Stimulated activated naive CD8-positive, alpha-beta T cell treated with anti-CD3 and anti-CD28 coated beads, Interleukin-15, amount 100 ng/mL, for 72 hours (primary cell): ENCODE data around the gene CATSPER4.
"Not testable (repeated sequence)": the region's sequence is repeated elsewhere in the genome, so short reads cannot be mapped to it uniquely, and the experiment has no call there.

Experiments
- ATAC-seq: fragments of 150-1000 bp; cut with Tn5 transposase; 2 replicates; pipeline ENCODE4 v1.10.0; 2021; ENCODE audit warnings: mild to moderate bottlenecking, moderate library complexity
- DNase-seq, 2 donors: peaks; one replicate each; pipeline ENCODE4 v3.0.0; 2021 to 2022
- H3K27ac Mint-ChIP-seq, 2 donors: one replicate each; pipeline ENCODE4 v1.8.0; 2022; ENCODE audit warnings: mild to moderate bottlenecking in 2 of 2, mixed read lengths in 2 of 2, moderate library complexity in 2 of 2
- H3K27me3 Mint-ChIP-seq: one replicate; pipeline ENCODE4 v1.8.0; 2022; ENCODE audit warnings: mixed read lengths
- H3K4me1 Mint-ChIP-seq: one replicate; pipeline ENCODE4 v1.8.0; 2022; ENCODE audit warnings: mild to moderate bottlenecking, mixed read lengths
- H3K4me3 Mint-ChIP-seq, 2 donors: one replicate each; pipeline ENCODE4 v1.8.0; 2022; ENCODE audit warnings: mild to moderate bottlenecking in 2 of 2, mixed read lengths in 2 of 2, moderate library complexity in 1 of 2
- H3K9me3 Mint-ChIP-seq, 2 donors: one replicate each; pipeline ENCODE4 v1.8.0; 2022; ENCODE audit warnings: mixed read lengths in 2 of 2

The CATSPER4 gene

DNA sequence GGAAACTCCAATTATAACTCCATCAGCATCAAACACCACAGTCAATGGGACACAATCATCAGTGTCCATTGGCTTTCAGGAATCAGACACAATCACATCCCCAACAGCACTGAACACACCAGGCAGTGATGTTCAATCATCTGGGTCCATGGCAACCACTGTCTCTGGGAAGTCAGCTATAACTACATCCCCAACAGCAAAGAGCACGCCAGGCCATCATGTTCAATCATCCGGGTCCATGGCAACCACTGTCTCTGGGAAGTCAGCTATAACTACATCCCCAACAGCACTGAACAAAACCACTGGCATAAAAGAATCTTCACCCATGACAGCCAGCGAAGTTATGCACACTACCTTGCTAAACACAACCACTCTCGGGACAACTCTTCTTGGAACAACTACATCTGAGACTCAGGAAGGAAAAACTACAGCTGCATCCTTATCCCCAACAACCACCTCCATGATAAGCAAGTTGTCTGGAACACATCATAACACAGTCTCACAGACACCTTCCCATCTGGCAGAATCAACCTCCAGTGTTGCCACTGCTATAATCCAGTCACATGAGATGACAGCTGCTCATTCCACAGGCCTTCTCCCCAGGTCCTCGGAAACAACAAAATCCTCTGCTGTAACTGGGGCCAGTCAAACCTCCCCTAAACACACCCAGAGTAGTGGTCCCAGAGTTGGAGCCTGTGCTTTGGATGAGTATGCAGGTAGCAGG, 19.9 kb downstream of the CATSPER4 start:
- H3K4me1 Mint-ChIP-seq = no peaks in the 10 kb centered on the region
- H3K9me3 Mint-ChIP-seq = no peaks in the 10 kb centered on the region
- no peak overlapping the region for H3K4me3 Mint-ChIP-seq
- no peaks in the 10 kb centered on the region for H3K27me3 Mint-ChIP-seq
- ATAC-seq (no peak), DNase-seq (no peak)
- H3K27ac Mint-ChIP-seq = no peak overlapping the region

DNA sequence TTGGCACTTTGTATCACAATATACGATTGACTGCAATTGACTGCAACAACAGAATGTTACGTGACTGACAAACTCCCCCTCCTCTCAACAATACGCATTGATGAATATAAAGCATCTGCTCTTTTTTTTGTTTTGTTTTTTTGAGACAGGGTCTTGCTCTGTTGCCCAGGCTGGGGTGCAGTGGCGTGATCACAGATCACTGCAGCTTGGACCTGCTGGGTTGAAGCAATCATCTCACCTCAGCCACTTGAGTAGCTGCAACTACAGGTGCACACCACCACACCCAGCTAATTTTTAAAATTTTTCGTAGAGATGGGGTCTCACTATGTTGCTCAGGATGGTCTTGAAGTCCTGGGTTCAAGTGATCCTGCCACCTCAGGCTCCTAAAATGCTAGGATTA, 22.3 kb downstream of the CATSPER4 start:
- H3K27me3 Mint-ChIP-seq = no peaks in the 10 kb centered on the region
- ATAC-seq (no peak), DNase-seq (no peak)
- no peaks in the 10 kb centered on the region for H3K4me1 Mint-ChIP-seq
- no peak overlapping the region for H3K27ac Mint-ChIP-seq
- no peaks in the 10 kb centered on the region for H3K9me3 Mint-ChIP-seq
- no peak overlapping the region for H3K4me3 Mint-ChIP-seq

DNA sequence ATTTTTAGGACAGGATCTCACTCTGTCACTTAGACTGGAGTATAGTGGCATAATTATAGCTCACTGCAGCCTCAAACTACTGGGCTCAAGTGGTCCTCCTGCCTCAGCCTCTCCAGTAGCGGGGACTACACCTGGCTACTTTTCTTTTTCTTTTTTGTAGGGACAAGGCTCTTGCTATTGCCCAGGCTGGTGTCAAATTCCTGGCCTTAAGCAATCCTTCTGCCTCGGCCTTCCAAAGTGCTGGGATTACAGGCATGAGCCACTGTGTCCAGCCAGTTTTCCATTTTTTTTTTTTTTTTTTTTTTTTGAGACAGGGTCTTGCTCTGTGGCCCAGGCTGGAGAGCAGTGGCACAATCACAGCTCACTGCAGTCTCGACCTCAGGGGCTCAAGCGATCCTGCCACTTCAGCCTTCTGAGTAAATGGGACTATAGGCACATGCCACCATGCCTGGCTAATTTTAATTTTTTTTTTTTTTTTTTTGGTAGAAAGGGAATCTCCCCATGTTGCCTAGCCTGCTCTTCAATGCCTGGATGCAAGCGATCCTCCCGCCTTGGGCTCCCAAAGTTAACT, 23.0 kb downstream of the CATSPER4 start:
- Mint-ChIP-seq H3K4me1 (no peaks in the 10 kb centered on the region), H3K9me3 (no peaks in the 10 kb centered on the region), H3K27ac (no peak overlapping the region), H3K27me3 (no peaks in the 10 kb centered on the region), H3K4me3 (no peak overlapping the region)
- DNase-seq (no peak), ATAC-seq (no peak)

DNA sequence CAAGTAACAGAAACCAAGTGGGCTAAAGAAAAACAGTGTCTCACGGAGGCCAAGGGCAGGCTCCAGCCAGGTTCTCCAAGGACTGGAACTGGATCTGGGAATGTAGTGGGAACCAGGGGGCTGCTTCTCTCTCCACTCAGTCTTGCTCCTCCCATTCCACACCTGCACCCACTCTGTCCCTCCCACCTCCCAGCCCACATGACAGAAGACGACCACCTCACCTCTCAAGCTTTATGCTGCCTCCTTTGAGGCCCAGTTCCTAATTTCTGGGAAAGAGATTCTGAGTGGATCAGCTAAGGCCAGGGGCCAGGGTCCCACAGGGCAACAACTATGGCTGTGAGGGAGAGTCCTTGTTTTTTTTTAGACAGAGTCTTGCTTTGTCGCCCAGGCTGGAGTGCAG, 24.8 kb downstream of the CATSPER4 start:
- Mint-ChIP-seq H3K27ac (no peak overlapping the region), H3K27me3 (peaks cover 2% of the 10 kb centered on the region), H3K4me3 (no peak overlapping the region), H3K9me3 (no peaks in the 10 kb centered on the region), H3K4me1 (no peaks in the 10 kb centered on the region)
- ATAC-seq (no peak), DNase-seq (no peak)

DNA sequence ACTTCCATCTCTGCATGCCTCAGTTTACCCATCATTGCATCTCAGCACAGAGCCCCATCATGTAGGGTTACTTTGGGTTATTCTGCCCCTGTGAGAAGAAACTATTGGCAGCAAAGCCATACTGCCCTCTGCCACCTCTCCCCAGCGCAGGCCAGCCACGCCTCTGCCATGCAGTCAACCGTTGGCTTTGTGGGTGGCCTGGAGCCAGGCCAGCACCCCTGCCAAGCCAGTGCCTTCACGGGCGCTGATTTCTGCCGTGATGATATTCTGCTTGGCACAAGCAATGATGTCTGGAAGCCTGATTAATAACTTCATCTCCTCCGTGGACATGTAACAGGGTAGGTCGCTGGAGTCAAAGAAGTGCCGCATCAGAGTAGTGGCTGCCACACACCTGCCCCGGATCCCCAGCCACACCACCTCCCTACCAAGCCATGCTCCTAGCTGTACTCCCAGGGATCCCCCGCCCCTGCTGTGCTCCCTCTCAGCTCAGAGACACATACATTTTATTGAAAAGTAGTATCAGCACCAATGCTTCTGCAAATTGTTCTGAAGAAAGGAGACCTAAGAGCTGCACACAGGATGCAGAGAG, 28.6 kb downstream of the CATSPER4 start:
- DNase-seq (no peak), ATAC-seq (no peak)
- Mint-ChIP-seq H3K9me3 (no peaks in the 10 kb centered on the region), H3K4me3 (no peak overlapping the region), H3K27ac (no peak overlapping the region), H3K4me1 (no peaks in the 10 kb centered on the region), H3K27me3 (peaks cover 17% of the 10 kb centered on the region)

DNA sequence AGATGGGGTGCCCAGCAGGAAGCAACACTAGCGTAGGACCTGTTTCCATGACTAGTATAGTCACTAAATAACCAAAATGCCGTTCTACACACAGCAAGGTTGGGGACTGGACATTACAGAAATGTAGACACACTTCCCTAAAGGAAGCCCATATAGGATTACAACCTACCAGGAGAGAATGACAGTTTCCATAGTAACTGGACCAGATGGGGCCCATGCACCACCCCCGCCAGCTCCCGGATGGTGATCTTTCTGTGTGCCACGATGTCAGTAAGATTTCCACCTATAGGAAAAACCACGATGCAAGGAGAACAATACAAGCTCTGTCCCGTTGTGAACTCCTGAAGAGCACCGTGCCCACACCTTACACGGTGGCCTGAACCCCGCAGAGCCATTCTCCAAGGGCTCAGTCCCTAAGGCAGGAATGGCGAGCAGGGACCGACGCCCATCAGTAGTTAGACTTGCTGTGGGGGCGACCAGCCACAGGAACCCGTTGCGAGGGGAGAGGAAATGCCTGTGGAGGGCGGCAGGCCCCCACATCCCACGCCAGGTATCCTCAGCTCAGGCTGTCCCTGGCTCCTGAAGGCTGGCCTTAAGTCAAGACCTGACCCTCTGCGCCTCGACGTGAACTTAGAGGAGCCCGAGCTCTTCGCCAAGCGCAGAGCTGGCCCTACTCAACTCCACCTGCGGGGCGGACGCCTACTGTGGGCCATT, 30.0 kb downstream of the CATSPER4 start:
- Mint-ChIP-seq H3K27ac (no peak overlapping the region), H3K9me3 (no peaks in the 10 kb centered on the region), H3K4me3 (no peak overlapping the region), H3K4me1 (no peaks in the 10 kb centered on the region), H3K27me3 (peaks cover 29% of the 10 kb centered on the region)
- ATAC-seq = no peak
- no peak for DNase-seq

DNA sequence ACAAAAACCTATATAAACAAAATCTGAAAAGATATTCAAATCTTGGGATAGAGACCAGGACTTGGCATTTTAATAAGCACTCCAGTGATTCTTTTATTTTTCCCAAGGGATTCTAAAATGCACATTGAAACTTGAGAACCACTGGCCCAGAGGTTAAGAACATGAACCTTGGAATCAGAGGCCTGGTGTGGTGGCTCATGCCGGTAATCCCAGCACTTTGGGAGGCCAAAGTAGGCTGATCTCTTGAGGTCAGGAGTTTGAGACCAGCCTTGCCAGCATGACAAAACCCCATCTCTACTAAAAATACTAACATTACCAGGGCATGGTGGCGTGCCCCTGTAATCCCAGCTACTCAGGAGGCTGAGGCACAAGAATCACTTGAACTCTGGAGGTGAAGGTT, 30.7 kb downstream of the CATSPER4 start:
- DNase-seq (no peak), ATAC-seq (no peak)
- H3K27ac Mint-ChIP-seq = no peak overlapping the region
- H3K27me3 Mint-ChIP-seq = peaks cover 37% of the 10 kb centered on the region
- H3K4me3 Mint-ChIP-seq = no peak overlapping the region
- H3K4me1 Mint-ChIP-seq = peaks cover 7% of the 10 kb centered on the region
- no peaks in the 10 kb centered on the region for H3K9me3 Mint-ChIP-seq

DNA sequence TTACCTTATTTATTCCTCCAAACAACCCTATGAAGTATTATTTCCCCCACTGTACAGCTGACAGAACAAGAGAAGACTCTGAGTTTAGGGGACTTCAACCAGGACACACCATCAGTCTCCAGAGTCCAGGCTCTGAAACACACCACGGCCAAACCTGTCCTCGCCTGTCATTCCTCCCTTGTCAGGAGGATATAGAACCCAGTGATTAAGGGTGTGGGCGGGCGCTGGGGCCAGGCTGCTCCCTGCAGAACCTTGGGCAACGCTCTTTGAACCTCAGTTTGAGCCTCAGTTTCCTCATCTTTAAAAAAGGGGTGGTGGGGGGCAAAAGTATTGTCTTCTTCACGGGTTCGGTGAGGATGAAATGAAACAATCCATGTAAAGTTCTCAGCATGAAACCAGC, 34.2 kb downstream of the CATSPER4 start:
- H3K4me1 Mint-ChIP-seq = peaks cover 10% of the 10 kb centered on the region
- H3K27ac Mint-ChIP-seq = no peak overlapping the region
- H3K9me3 Mint-ChIP-seq = no peaks in the 10 kb centered on the region
- ATAC-seq (no peak), DNase-seq (no peak)
- peaks cover 50% of the 10 kb centered on the region for H3K27me3 Mint-ChIP-seq
- peak overlapping the region; percentile 67 to 77 for H3K4me3 Mint-ChIP-seq

DNA sequence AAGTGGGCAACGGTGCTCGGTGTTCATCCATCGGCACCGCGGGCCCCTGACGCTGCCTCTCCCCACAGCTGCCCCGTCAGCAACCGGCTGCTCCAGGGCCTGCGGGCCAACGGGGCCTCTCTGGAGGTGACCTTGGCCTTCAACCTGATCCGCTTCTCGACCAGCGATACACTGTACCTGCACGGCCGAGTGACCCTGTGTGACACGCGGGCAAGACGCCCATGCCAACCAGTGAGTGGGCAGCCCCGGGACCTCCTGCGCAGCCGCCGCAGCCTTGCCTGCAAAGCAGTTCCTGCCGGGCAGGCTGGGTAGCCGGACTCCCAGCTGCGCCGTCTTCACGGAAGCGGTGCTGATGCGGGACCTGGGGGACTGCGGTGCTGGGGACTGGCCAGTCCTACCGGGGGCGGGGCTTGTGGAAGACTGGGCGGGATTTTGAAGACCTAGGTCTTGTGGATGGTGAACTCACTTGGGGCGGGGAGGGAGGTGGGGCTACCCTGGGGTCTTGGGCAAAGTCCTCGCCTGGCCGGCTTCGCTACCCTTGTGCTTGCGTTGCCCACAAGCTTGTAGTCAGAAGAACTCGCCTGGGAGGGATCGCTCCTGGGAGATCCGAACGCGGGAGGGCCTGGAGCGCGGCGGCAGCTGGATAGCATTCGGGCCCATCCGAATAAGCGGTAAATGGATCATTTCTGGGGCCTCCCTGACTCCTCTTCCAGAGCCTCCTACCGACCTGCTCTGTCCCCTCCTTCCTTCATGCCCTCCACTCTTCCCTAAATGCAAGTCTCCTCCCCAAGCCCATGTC, 34.8 kb downstream of the CATSPER4 start:
- ATAC-seq (peak; percentile 90), DNase-seq (peak; percentile 42 to 48)
- Mint-ChIP-seq H3K27me3 (peaks cover 48% of the 10 kb centered on the region), H3K9me3 (no peaks in the 10 kb centered on the region), H3K4me1 (peaks cover 10% of the 10 kb centered on the region), H3K4me3 (peak overlapping the region; percentile 67 to 77), H3K27ac (no peak overlapping the region)

DNA sequence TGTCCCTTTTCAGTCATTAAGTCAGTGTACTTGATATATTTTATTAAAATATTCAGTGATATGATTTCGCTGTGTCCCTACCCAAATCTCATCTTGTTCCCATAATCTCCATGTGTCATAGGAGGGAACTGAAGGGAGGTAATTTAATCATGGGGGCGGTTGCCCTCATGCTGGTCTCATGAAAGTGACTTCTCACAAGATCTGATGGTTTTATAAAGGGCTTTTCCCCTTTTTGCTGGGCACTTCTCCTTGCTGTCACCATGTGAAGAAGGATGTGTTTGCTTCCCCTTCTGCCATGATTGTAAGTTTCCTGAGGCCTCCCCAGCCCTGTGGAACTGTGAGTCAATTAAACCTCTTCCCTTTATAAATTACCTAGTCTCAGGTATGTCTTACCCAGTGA, 40.3 kb downstream of the CATSPER4 start:
- peaks cover 22% of the 10 kb centered on the region for H3K4me1 Mint-ChIP-seq
- not testable (repeated sequence) for DNase-seq, H3K27ac Mint-ChIP-seq, ATAC-seq, H3K4me3 Mint-ChIP-seq, H3K9me3 Mint-ChIP-seq
- H3K27me3 Mint-ChIP-seq = peaks cover 17% of the 10 kb centered on the region

DNA sequence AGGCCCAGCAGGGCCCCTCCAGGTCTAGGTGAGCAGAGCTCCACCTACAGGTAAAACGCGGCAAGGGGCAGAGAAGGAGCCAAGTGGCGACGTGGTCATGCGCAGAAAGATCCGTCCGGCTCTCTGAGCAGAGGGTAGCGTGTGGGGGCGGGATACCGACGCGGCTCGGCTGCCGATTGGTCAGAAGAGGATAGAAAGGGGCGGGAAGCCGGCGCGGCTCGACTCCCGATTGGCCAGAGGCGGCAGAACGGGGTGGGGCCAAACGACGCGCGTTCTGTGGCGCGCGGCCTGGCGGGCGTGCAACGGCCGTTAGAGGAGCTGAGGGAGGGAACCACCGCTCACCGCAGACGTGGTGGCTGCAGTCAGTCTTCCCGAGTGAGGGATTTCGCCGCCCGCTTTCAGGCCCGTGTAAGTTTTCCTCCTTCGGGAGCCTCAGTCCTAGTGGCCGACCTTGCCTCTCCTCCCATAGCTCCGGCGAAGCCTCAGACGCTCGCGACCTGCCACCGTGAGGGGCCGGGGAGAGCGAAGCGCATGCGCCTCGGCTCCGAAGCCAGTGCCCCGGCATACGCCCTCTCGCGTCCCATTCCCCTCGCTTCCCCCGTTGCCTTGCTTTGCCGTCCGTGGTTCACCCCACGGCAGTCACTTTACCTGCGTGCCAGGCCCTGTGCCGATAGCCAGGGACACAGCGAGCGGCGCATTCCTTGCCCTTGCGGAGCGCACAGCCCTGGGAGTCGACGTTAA, 43.7 kb downstream of the CATSPER4 start, which contains the start of gene CEP85:
Gene CEP85, plus strand, starts transcription at position 298 of the 741 bp plus-strand sequence. CDS start 5,584 bp downstream, outside the sequence.
- Mint-ChIP-seq H3K27me3 (no peaks in the 10 kb centered on the region), H3K27ac (peak within 1 kb of the TSS; percentile 96 to 97), H3K4me3 (peak within 1 kb of the TSS; percentile 91 to 100), H3K4me1 (peaks cover 37% of the 10 kb centered on the region), H3K9me3 (no peaks in the 10 kb centered on the region)
- ATAC-seq = peak; percentile 96
- peak; percentile 98 to 99 for DNase-seq

DNA sequence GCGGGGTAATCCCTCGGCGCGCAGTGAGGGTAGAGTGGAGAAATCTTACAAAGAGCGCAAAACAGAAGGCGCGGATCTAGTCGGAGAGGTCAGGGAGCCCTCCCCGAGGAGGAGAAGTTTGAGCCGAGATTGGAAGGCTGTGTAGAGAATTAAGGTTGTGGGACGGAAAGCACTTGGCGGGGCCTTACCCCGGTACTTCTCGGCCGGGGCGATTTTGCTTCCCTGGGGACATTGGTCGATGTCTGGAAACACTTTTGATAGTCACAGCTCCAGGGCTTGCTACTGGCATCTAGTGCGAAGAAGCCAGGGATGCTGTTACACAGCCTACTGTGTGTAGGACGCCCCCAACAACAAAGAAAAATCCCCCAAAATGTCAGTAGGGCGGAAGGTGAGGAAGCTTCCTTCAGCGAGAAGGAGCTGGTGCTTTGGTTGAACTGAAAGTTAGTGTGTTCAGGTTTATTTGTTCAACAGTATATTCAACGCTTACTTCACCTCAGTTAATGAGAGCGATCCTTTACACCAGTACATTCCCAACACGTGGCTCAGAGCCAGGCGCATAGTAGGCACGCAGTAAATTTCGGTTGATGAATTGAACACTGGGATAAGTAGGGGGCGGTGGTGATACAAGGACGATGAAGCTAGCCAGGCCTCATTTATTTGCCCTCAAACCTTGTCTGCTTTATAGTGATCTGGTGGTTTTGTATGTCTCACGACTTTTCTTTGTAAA, 44.4 kb downstream of the CATSPER4 start:
- ATAC-seq (no peak), DNase-seq (peak in 1 of 2 donors; percentile 8)
- peak overlapping the region; percentile 96 to 97 for H3K27ac Mint-ChIP-seq
- H3K9me3 Mint-ChIP-seq = no peaks in the 10 kb centered on the region
- peak overlapping the region; percentile 91 to 100 for H3K4me3 Mint-ChIP-seq
- H3K4me1 Mint-ChIP-seq = peaks cover 37% of the 10 kb centered on the region
- H3K27me3 Mint-ChIP-seq = no peaks in the 10 kb centered on the region

DNA sequence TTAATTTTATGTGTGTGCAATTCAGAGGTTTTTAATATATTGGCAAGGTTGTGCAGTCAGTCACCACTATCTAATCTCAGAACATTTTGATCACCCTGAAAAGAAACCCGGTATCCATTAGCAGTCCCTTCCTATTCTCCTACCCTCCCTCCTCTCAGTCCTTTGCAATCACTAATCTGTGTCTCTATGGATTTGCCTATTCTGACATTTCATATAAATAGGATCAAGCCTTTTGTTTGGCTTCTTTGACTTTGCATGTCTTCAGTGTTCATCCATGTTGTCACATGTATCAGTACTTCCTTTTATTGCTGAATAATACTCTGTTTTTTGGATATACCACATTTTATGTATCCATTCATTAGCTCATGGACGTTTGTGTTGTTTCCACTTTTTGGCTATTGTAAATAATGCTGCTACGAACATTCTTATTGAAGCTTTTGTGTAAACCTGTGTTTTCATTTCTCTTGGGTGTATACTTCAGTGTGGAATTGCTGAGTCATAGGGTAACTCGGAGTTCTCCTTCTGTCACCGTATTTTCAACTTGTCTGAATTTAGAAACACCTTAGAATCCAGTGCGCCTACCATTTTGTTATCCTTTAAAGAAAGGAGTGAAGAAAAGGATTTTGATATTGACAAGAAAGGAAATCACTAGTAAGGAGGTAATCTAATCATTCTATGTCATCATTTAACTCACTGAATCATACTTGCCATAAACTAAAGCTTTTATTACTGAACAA, 47.0 kb downstream of the CATSPER4 start:
- peaks cover 37% of the 10 kb centered on the region for H3K4me1 Mint-ChIP-seq
- no peak overlapping the region for H3K27ac Mint-ChIP-seq
- H3K27me3 Mint-ChIP-seq = no peaks in the 10 kb centered on the region
- no peak for ATAC-seq
- DNase-seq = no peak
- H3K9me3 Mint-ChIP-seq = no peaks in the 10 kb centered on the region
- peak overlapping the region in 1 of 2 donors; percentile 42 for H3K4me3 Mint-ChIP-seq
